ENCODE results near the gene EIF5A2.

Gene EIF5A2

GRCh38 chr3:170848292-170848917, 60.0 kb downstream of the EIF5A2 start:
- no peak for DNase-seq

- no peak for DNase-seq
Observed at GRCh38 chr3:170844377-170844776, 64.1 kb downstream of the EIF5A2 start.

DNA sequence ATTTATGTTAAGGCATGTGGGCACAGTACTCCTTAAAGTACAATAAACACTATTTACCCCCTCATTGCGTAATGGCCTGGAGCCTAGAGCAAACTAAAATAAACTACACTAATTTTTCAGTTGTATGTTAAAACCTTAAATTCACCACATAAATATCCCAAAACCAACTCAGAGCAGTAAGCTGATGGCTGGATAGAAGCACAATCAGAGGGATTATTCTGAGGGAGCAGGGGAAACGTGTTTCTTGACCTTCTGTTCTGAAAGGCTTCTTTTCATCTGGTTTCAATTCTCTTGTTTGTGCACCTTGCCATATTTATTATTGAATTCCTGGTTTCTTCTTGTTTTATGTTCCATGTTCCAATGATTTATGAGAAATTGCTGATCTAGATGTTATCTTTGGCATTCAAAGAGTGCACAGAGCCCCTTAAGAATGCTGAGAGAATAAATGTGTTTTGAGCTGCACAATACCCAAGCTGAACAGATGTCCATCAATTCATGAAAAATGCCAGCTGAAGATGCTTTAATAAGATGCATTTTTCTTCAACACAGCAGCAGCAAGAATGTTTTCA, 68.1 kb downstream of the EIF5A2 start:
- DNase-seq = no peak

DNA sequence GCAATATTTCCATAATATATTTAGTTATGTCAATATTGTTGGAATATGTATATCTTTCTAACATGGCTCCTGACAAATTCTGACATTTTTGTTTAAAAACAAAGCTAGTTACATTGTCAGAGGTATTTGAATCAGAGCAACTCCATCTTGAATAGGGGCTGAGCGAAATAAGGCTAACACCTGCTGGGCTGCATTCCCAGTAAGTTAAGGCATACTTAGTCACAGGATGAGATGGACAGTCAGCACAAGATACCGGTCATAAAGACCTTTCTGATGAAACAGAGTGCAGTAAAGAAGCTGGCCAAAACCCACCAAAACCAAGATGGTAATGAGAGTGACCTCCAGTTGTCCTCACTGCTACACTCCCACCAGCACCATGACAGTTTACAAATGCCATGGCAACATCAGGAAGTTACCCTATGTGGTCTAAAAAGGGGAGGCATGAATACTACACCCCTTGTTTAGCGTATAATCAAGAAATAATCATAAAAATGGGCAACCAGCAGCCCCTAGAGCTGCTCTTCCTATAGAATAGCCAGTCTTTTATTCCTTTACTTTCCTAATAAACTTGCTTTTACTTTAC, 68.8 kb downstream of the EIF5A2 start:
- DNase-seq = no peak

All from effector CD4-positive, alpha-beta T cell (primary cell).